MCF 10A (cell line): ENCODE measurements around the gene UPK3B. TPM values are rescaled to one million over a fixed set of nuclear protein-coding genes. Genes with fewer than 3 reads are reported as not detected.
"Not testable (repeated sequence)": the region's sequence is repeated elsewhere in the genome, so short reads cannot be mapped to it uniquely, and the experiment has no call there.

Experiments used
- Bru-seq: library from RNA; stranded (reverse); fragments of 400-500 nt; gene quantifications from one replicate; lab custom pipeline; 2021; lab: Mats Ljungman, UMichigan
- BruChase-seq, 2 experiments: library from RNA; stranded (reverse); fragments of 400-500 nt; gene quantifications; one replicate each; lab custom pipeline; 2021; lab: Mats Ljungman, UMichigan
- BruUV-seq: library from RNA; stranded (reverse); fragments of 400-500 nt; replicated peaks from 2 replicates; lab custom pipeline; 2021; lab: Mats Ljungman, UMichigan
- CTCF ChIA-PET: fragments of 300-600 bp; sonication (Branson Sonifier 250); formaldehyde crosslinking; extraction: SDS; loops from one replicate; lab custom pipeline; 2021; ENCODE audit warnings: antibody characterized with exemption, inconsistent platforms; lab: Yijun Ruan, JAX
- POLR2A ChIA-PET: fragments of 300-600, 350-650 bp; sonication (Branson Sonifier 250); formaldehyde crosslinking; extraction: SDS; loops from one replicate; lab custom pipeline; 2020; ENCODE audit warnings: antibody characterized with exemption, inconsistent platforms; lab: Yijun Ruan, JAX
- DNase-seq: peaks from one replicate; pipeline ENCODE4 v3.0.0-alpha.2; 2018; ENCODE audit not compliant: unreplicated experiment
- H3K27ac Mint-ChIP-seq: one replicate; pipeline ENCODE4 v1.8.0; 2022; ENCODE audit warnings: mild to moderate bottlenecking, low read depth, mixed read lengths; ENCODE audit not compliant: unreplicated experiment
- H3K27me3 Mint-ChIP-seq: one replicate; pipeline ENCODE4 v1.8.0; 2022; ENCODE audit warnings: mixed read lengths; ENCODE audit not compliant: insufficient read depth, unreplicated experiment
- H3K36me3 Mint-ChIP-seq: one replicate; pipeline ENCODE4 v1.8.0; 2022; ENCODE audit warnings: mild to moderate bottlenecking, moderate library complexity, mixed read lengths; ENCODE audit not compliant: insufficient read depth, unreplicated experiment
- H3K4me1 Mint-ChIP-seq: one replicate; pipeline ENCODE4 v1.8.0; 2022; ENCODE audit warnings: mixed read lengths; ENCODE audit not compliant: insufficient read depth, unreplicated experiment
- H3K4me3 Mint-ChIP-seq: one replicate; pipeline ENCODE4 v1.8.0; 2022; ENCODE audit warnings: mild to moderate bottlenecking, moderate library complexity, mixed read lengths; ENCODE audit not compliant: unreplicated experiment
- H3K9me3 Mint-ChIP-seq: one replicate; pipeline ENCODE4 v1.8.0; 2022; ENCODE audit warnings: mixed read lengths; ENCODE audit not compliant: unreplicated experiment
- intact Hi-C: fragments of 100-400 bp; cut with micrococcal nuclease; formaldehyde crosslinking; loops from 2 replicates; pipeline ENCODE4 v1.14.1; 2022
- long read RNA-seq: library from polyadenylated mRNA; stranded (forward); transcript quantifications from one replicate; pipeline ENCODE4 v2.0.0, GENCODE V29; 2022
- total RNA-seq: library from RNA; stranded (reverse); gene quantifications from 2 replicates; pipeline ENCODE4 v1.2.3, GENCODE V29; 2022
- TF ChIP-seq, protein P1 (sequence below): fragments of 200-600 bp; IDR thresholded peaks from one replicate; pipeline ENCODE4 v1.8.0; 2022; ENCODE audit warnings: antibody characterized with exemption, mild to moderate bottlenecking; ENCODE audit not compliant: unreplicated experiment

The UPK3B gene
- total RNA-seq (1.0 and 1.1 TPM in 2 replicates), Bru-seq, nascent RNA (percentile 34 among the genes with signal in this experiment), BruChase-seq, experiment 1, labeled RNA remaining after a 6-hour chase (percentile 48 among the genes with signal in this experiment), BruChase-seq, experiment 2, labeled RNA remaining after a 2-hour chase (percentile 37 among the genes with signal in this experiment)
- long read RNA-seq = 0 reads

- no peak for DNase-seq
- H3K27me3 Mint-ChIP-seq = no peaks in the 10 kb centered on the region
- TF ChIP-seq, protein P1, sequence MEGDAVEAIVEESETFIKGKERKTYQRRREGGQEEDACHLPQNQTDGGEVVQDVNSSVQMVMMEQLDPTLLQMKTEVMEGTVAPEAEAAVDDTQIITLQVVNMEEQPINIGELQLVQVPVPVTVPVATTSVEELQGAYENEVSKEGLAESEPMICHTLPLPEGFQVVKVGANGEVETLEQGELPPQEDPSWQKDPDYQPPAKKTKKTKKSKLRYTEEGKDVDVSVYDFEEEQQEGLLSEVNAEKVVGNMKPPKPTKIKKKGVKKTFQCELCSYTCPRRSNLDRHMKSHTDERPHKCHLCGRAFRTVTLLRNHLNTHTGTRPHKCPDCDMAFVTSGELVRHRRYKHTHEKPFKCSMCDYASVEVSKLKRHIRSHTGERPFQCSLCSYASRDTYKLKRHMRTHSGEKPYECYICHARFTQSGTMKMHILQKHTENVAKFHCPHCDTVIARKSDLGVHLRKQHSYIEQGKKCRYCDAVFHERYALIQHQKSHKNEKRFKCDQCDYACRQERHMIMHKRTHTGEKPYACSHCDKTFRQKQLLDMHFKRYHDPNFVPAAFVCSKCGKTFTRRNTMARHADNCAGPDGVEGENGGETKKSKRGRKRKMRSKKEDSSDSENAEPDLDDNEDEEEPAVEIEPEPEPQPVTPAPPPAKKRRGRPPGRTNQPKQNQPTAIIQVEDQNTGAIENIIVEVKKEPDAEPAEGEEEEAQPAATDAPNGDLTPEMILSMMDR = no peak
- no peaks in the 10 kb centered on the region for H3K9me3 Mint-ChIP-seq
- H3K4me3 Mint-ChIP-seq = no peak within 1 kb of the TSS
- intact Hi-C loops = no loop called here
- ChIA-PET POLR2A (interaction anchor here (1.0 kb wide), 2 partner anchors 87 to 495 kb away, joined by 3 read pairs; no protein-coding TSS in a partner anchor), CTCF (no interaction called here)
- H3K36me3 Mint-ChIP-seq = peaks cover 19% of the 10 kb centered on the region
- H3K4me1 Mint-ChIP-seq = no peaks in the 10 kb centered on the region
- BruUV-seq = no TSS peak
- H3K27ac Mint-ChIP-seq = no peak within 1 kb of the TSS
These were observed at the start of gene UPK3B for GRCh38 chr7:76509931-76510877. TSS of gene UPK3B (plus strand) at chr7:76510552. CDS start at chr7:76510653, 101 bp downstream.

DNA sequence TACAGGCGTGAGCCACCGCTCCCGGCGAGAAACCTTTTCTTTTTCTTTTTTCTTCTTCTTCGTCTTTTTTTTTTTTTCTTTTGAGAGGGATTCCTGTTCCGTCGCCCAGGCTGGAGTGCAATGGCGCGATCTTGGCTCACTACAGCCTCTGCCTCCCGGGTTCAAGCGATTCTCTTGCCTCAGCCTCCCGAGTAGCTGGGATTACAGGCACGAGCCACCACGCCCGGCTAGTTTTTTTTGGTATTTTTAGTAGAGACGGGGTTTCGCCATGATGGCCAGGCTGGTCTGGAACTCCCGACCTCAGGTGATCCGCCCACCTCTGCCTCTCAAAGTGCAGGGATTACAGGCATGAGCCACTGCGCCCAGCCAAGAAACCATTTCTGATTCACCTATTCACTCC lies 49.6 kb upstream of the UPK3B start:
- H3K36me3 Mint-ChIP-seq, H3K27me3 Mint-ChIP-seq, POLR2A ChIA-PET, intact Hi-C loops, DNase-seq, H3K4me3 Mint-ChIP-seq, CTCF ChIA-PET, H3K27ac Mint-ChIP-seq, H3K9me3 Mint-ChIP-seq, BruUV-seq, H3K4me1 Mint-ChIP-seq: not testable (repeated sequence)

- intact Hi-C loops, H3K36me3 Mint-ChIP-seq, H3K4me1 Mint-ChIP-seq, DNase-seq, H3K9me3 Mint-ChIP-seq, H3K27me3 Mint-ChIP-seq, POLR2A ChIA-PET, CTCF ChIA-PET, BruUV-seq, H3K27ac Mint-ChIP-seq: not testable (repeated sequence)
- peak within 1 kb of the TSS; percentile 58 for H3K4me3 Mint-ChIP-seq
These were observed 48.8 kb upstream of the UPK3B start, which contains the start of gene DTX2 for GRCh38 chr7:76461464-76462101. TSS of gene DTX2 (plus strand) at chr7:76461709. CDS start at chr7:76480510, 18,801 bp downstream.

DNA sequence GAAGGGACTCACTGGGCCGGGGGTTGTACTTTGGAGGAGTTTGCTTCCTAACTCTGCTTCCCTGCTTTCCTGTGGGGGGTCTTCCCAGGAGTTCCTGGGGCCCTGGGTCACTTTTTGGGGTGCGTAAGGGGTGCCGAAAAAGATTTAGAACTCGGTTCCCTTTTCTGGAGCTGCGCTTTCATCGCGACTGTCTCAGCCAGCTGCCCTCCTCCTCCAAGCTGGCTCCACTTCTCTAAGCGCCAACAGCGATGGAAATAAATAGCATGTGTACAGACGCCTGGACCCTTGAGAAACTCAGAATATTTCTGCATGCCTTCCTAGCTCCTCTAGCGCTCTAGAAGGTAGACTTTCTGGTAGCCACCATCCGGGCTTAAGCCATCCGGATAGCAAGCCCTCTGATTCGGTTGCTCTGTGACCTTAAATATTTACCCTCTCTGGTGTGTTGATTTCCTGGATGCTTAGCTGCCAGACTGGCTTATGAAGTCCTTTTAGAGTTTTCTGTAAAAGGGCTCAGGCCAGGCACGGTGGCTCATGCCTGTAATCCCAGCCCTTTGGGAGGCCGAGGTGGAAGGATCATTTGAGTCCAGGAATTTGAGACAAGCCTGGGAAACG lies 48.0 kb upstream of the UPK3B start:
- H3K4me1 Mint-ChIP-seq, intact Hi-C loops, CTCF ChIA-PET, H3K27me3 Mint-ChIP-seq, DNase-seq, H3K36me3 Mint-ChIP-seq, H3K9me3 Mint-ChIP-seq, H3K27ac Mint-ChIP-seq, H3K4me3 Mint-ChIP-seq, POLR2A ChIA-PET: not testable (repeated sequence)
- TSS peak; percentile 35 for BruUV-seq

DNA sequence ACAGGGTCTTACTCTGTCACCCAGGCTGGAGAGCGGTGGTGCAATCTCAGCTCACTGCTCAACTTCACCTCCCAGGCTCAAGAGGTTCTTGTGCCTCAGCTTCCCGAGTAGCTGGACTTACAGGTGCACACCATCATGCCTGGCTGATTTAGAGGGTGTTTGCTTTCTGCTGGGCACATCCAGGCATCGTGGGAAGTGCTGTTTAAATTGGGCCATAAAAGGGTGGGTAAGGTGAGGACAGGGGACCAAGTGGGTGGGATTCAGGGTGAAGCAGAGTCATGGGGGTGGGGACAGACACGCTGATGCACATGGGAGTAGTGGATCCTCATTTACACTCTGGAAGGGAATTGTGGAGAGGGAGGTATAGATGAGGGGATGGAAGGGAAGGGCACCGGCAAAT lies 45.4 kb upstream of the UPK3B start:
- H3K4me3 Mint-ChIP-seq, intact Hi-C loops, POLR2A ChIA-PET, BruUV-seq, DNase-seq, CTCF ChIA-PET, H3K9me3 Mint-ChIP-seq, H3K36me3 Mint-ChIP-seq, H3K27me3 Mint-ChIP-seq: not testable (repeated sequence)
- Mint-ChIP-seq H3K4me1 (peaks cover 15% of the 10 kb centered on the region), H3K27ac (peak overlapping the region; percentile 16)

GRCh38 chr7:76465950-76466349 lies 44.4 kb upstream of the UPK3B start:
- H3K27me3 Mint-ChIP-seq, BruUV-seq, H3K36me3 Mint-ChIP-seq, CTCF ChIA-PET, intact Hi-C loops, H3K27ac Mint-ChIP-seq, DNase-seq, POLR2A ChIA-PET, H3K4me3 Mint-ChIP-seq, H3K9me3 Mint-ChIP-seq: not testable (repeated sequence)
- peaks cover 15% of the 10 kb centered on the region for H3K4me1 Mint-ChIP-seq

- DNase-seq = peak; percentile 81
- Mint-ChIP-seq H3K4me1 (peaks cover 15% of the 10 kb centered on the region), H3K36me3 (peaks cover 16% of the 10 kb centered on the region), H3K27ac (peak overlapping the region; percentile 76), H3K4me3 (peak overlapping the region; percentile 53)
- BruUV-seq, intact Hi-C loops, POLR2A ChIA-PET, H3K9me3 Mint-ChIP-seq, H3K27me3 Mint-ChIP-seq, CTCF ChIA-PET: not testable (repeated sequence)
These were observed 42.5 kb upstream of the UPK3B start for GRCh38 chr7:76467743-76468404.
